HG02678 (cell line): Measurements from ENCODE around the gene ICA1.
A peak's percentile ranks its signal among the peaks of the same experiment; 100 is the strongest.
"Not testable (repeated sequence)": the region's sequence is repeated elsewhere in the genome, so short reads cannot be mapped to it uniquely, and the experiment has no call there.

Source experiments
- ATAC-seq: cut with Tn5 transposase; IDR thresholded peaks from one replicate; pipeline ENCODE4 v1.9.1; 2021; ENCODE audit warnings: mild to moderate bottlenecking, moderate library complexity; ENCODE audit not compliant: unreplicated experiment

ICA1 gene

DNA sequence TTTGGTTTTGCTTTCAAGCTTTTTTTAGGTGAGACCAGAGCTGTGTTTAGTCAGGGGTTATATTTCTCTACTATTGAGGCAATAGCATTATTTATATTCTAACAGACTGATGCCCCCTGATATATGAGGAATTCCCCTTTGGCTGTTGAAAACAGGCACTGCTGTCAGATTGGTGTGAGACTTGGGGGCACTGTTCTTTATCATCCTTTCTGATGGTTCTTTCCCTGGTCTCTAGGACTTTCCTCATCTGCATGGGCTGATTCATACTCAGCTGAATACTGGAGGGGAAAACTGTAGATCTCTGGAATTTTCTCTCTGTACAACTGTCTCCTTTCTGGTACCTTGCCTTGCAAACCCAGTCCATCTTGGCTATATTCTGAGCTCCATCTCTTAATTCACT is 10.0 kb upstream of the ICA1 start:
- ATAC-seq = no peak

DNA sequence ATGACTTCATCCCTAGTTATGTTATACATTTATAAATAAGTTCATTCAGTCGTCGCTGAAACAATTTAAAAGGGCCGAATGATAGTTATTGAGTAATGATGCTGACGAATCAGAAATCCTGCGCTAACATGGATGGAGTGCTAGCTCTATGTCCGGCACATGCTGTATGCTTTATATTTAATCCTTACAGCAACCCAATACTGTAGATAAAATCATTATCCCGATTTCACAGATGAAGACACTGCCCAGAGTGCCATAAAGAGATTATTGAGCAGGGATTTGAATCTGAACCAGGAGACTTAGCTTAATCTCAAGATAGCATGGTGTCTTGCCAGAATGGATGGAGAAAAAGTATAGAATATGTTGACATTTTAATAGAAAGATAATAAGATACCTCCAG is 1.1 kb upstream of the ICA1 start:
- ATAC-seq = no peak

DNA sequence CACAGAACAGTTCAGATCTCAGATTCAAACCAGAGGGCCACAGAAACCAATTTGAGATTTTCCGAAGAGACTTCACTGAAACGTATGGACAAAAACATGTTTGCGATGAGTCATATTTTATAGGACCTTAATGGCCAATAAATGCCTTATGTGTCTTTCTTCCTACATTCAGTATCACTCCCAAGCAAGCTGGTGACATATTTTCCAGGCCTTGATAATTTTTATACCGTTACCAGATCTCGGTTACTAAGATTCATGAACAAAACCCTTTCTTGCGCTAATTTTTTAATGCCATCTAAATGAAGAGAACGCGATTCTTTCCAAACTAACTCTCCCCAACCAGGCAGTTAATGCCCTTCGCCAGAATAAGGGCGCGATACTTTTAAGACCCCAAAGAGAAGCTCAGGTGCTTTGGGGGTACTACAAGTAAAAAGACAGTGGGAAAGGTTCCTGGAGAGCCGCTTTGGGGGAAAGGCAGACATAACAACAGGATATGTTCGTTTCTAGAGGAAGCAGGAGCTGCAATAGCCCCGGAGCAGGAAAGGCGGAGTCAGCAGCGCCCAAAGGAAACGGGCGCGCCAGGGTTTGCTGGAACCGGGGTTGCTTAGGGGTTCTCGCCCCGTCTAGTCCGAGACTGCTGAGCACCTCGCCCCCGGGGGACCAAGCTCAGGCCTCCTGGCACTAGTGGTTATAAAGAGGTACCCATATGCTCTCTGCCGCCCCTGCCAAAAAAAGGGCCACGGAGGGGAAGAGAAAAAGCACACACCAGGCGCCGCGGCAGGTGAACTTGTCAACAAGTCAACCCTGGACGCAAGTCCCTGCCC is 884 bp downstream of the ICA1 start:
- ATAC-seq = peak; percentile 11

DNA sequence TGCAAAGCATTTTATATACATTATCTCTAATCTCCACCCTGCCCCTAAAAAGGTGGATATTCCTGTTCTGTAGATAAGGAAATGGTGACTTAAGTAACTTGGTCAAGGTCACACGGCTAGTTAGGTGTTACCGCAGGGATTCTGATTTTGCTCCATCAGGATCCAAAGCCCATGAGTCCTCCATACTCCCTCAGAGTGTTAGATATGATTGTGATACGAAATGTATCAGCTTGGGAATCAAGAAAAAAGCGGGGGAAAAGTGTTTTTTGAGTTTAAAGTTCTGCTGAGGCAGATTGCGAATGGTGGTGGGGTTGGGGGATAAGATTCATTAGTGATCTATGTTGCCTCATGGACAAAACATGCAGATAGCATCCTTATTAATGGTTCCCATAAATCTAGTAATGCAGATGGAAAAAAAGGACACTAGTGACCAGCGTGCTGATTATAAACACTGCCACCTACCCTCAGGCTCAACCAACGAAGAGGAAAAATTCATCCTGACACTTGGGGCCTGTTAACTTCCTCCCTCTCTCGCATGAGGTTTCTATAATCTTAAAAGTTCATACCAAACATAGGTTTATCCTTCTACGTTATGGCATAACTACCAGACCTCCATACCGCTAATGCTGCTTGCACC is 2.3 kb downstream of the ICA1 start:
- no peak for ATAC-seq

DNA sequence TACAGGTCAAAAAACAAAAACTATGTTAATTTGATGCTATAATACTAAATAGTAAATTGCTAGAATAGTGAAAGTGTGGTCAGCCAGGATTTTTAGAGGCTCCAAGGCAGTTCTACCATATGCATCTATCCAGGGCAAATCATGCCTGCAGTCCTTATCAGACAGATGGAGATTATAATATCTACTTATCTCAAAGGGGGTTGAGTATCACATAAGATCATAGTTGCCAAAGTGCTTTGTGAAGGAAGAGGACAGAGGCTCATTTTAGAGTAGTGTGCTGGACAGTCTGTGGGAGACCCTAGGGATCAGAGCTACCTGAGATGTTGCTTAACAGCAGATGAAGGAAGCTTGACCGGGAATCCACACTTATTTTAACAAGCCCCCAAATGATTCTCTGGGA is 3.2 kb downstream of the ICA1 start:
- ATAC-seq = no peak

DNA sequence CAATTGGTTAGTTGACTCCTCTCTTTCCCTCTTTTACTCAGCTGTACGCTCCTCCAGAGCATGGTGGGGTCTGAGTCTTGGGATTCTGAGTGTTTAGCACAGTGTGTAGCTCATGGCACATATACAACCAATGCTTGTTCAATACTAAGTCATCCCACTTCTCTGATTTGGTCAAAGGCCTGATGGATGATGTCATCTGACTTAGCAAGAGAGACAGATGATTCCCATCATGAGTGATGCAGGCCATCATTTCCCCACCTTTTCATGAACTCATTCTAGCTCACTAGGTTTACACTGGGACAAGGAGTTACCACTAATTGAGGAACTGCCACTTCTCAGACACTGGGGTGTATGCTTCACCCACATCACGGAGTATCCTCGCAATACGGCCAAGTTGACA is 3.8 kb downstream of the ICA1 start:
- no peak for ATAC-seq

DNA sequence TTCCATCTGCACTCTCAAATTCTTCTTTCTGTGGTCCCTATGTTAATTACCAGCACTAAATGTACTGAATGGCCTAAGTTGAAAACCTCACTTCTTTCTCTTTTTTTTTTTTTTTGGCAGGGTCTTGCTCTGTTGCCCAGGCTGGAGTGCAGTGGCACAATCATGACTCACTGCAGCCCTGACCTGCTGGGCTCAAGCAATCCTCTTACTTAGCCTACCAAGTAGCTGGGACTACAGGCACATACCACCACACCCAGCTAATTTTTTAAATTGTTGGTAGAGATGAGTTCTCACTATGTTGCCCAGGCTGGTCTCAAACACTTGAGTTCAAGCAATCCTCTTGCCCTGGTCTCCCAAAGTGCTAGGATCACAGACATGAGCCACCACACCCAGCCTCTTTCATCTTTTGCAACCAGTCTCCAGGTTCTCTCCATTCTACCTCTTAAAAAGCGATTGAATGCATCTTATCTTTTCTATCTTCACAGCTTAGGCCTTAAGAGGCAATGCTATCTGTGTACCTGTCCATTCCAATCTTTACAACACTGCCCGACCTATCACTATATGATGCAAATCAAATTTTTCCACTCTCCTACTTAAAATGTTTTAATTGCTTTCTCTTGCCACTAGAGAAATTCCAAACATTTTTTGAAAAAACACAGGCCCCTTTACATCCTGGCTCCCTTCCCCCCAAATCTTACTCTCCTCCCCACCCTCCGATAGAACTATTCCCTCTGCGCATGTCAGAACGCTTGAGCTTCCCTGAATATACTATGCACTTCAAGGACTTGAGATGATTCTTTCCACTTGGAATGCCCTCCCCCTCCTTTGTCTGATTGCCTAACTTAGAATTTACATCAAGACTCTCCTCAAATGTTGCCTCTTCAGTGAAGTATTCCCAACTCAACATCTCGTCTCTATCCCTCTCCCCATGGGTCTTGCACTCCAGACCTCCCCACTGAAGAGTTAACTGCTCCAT is 6.0 kb downstream of the ICA1 start:
- ATAC-seq = no peak

DNA sequence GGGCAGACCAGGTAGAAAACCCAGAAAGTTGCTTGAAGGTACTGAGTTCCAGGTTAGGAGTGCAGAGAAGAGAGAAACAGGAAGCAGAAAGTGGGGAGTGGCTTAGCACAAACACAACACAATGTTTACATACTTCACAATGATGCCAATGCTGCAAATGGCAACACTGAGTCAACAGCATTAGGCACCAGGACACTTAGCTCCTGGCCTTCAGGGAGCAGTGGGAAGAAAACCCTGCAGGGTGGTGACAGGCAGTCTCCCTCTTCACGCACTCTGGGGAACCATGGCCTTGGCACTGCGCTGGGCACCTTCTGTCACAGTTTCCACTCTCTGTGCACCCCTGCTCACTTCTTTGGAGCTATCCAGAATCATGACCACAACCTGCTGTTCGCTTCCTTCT is 7.3 kb downstream of the ICA1 start:
- no peak for ATAC-seq

DNA sequence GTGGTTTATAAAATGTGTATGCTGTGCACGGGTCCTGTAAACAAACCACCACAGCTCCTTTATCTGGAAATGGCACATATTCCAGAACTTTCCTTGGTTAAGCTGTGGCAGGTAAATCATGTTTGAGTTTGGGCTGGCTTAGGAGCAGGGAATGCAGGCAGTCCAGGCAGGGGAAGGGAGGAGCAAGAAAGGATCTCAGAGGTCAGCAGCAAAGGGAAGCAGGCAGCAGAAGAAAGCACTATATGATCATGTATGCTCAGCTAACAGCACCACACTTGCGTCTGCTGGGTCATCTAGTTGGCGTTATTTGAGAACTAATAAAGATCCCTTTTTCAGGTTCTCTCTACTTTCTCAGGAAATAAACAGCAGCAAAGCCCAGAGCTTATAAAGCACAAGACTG is 7.8 kb downstream of the ICA1 start:
- no peak for ATAC-seq

DNA sequence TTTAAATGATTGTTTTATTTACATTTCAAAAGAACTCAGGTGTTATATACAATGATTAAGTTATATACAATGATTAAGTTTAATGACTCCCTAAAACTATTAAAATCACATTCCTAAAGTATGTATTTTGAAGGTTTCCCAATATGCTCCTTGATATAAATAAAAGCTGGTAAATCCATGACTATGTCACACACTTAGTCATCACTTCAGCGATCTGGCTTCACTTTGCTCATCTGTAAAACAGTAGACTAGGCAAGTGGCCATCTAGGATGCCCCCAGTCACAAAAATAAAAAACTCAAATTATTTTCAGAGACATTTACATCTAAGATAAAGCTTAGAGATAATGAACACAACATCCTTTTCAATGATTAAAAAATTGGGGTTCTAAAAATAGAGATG is 10.8 kb downstream of the ICA1 start:
- no peak for ATAC-seq

DNA sequence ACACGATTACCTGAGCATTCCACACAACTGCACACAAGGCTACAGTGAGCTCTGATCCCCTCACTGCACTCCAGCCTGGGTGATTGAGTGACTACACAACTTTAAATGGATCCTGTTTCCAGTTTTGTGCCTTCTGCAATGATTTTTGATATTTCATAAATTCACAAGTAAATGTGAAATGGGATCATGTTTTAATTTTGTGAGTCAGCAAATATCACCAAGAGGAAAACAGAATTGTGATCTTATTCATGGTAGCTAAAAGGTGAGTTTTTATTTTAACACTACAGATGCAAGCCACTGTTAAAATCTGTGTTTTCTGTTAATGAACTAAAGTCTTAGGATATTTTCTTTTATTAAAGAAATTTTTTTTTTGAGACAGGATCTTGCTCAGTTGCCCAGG is 11.4 kb downstream of the ICA1 start:
- no peak for ATAC-seq

DNA sequence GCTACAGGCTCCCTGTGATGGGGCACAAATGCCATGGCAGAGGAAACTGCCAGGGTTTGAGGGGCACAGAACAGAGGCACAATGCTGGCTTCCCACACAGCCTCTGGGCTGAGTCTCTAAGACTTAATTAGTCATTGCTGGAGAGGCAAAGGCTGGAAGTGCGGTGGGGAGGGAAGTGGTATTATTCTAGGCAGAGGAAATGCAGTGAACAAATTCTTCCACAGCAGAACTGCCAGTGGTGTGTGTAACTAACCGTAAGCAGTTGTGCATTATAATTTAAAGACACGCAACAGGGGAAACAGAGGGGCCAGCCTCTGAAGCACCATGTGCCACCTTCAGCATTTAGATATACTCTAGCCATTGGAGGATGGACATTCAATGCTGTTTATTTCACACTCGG is 12.8 kb downstream of the ICA1 start:
- ATAC-seq = no peak

DNA sequence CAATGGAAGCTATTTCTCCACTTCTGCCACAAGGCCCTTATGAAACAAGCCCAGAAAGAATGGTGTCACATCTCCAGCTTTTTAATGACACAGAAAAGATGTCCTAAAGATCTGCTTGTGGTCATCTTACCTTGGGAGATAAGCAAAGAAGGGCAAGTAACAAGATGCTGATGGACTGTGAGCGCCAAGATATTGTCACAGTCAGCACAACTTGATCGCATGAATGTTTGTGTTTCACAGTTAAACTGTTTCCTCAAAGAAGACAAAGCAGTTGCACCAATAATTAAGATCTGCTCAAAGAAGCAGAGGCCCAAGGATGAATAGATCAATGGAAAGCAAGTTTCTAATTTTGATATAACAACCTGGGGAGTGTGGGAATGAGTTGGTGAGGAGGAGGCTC is 15.9 kb downstream of the ICA1 start:
- no peak for ATAC-seq

DNA sequence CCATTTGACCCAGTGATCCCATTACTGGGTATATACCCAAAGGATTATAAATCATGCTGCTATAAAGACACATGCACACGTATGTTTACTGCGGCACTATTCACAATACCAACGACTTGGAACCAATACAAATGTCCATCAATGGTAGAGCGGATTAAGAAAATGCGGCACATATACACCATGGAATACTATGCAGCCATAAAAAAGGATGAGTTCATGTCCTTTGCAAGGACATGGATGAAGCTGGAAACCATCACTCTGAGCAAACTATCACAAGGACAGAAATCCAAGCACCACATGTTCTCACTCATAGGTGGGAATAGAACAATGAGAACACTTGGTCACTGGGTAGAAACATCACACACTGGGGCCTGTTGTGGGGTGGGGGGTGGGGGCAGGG is 16.9 kb downstream of the ICA1 start:
- not testable (repeated sequence) for ATAC-seq

DNA sequence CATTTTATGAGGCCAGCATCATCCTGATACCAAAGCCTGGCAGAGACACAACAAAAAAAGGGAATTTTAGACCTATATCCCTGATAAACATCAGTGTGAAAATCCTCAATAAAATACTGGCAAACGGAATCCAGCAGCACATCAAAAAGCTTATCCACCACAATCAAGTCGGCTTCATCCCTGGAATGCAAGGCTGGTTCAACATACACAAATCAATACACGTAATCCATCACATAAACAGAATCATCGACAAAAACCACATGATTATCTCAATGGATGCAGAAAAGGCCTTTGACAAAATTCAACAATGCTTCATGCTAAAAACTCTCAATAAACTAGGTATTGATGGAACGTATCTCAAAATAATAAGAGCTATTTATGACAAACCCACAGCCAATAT is 18.9 kb downstream of the ICA1 start:
- not testable (repeated sequence) for ATAC-seq

DNA sequence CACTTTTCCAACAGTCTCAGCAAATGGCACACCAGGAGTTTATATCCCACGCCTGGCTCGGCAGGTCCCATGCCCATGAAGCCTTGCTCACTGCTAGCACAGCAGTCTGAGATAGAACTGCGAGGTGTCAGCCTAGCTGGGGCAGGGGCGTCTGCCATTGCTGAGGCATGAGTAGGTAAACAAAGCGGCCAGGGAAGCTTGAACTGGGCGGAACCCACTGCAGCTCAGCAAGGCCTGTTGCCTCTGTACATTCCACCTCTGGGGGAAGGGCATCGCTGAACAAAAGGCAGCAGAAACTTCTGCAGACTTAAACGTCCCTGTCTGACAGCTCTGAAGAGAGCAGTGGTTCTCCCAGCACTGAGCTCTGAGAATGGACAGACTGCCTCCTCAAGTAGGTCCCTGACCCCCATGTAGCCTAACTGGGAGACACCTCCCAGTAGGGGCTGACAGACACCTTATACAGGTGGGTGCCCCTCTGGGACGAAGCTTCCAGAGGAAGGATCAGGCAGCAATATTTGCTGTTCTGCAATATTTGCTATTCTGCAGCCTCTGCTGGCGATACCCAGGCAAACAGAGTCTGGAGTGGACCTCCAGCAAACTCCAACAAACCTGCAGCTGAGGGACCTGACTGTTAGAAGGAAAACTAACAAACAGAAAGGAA is 22.1 kb downstream of the ICA1 start:
- ATAC-seq = not testable (repeated sequence)

DNA sequence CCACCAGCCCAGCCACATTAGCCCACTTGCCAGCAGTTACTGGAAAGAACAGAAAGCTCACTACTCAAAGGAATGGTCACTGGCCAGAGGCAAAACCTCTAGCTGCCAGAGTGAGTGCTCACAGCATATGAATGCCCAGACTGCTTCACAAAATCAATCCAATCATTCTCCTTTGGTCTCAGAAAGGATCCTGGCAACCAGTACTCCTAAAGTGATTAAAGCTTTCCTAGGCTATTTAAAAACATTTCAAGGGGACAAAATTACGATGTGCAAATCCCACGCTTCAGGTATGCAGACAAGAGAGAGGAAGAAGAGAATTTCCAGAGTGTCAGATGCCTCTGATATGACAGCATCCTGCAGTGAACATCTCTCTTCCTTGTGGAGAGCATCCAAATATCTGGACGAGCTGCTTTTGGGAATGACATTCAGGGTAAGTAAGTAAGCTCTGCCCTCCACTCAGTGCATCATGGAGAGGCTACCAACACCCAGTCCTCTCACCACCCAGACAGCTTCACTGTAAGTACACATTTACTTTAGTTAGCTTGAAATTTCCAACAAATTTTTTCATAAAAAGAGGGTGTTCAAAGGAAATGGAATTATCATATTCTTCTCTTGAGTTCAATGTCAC is 25.1 kb downstream of the ICA1 start:
- no peak for ATAC-seq

DNA sequence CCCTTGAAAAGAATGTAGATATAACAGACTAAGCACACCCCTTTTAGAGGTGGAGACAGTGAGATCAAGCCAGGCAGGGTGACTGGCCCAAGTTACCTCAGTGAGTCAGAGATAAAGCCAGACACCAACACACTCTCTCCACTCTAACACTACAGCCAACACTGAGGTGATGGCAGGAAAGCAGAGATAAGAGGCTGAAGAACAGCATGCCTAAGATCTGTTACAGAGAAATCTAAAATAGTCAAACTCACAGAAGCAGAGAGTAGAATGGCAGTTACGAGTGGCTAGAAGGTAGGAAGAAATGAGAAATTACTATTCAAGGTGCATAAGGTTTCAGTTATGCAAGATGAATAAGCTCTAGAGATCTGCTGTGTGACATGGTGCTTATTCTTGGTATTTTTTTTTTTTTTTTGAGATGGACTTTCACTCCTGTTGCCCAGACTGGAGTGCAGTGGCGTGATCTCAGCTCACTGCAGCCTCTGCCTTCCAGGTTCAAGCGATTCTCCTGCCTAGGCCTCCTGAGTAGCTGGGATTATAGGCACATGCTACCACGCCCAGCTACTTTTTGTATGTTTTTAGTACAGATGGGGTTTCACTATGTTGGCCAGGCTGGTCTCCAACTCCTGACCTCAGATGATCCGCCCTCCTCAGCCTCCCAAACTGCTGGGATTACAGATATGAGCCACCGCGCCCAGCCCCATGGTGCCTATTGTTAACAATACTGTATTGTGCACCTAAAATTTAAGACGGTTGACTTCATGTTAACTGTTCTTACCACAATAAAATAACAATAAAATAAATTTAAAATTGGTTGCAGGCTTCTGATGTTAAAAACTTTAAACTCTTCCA is 28.7 kb downstream of the ICA1 start:
- no peak for ATAC-seq

DNA sequence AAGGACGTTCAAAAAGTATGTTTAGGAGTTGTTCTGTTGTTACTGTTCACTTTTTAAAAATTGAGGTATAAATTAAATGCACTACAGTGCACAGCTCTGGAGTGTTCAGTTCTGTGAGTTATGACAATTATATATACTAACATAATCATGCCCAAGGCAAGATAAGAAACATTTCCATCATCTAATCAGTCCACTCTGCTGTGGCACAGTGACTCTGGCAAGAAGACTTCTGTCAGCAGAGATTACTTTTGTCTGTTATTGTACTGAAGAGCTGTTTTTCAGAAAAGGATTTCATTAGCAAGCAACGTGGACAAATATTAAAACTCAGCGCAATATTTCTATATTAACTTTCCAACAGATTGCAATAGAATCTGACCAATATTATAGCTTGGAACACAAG is 32.0 kb downstream of the ICA1 start:
- ATAC-seq = no peak
